KBM-7 (cell line): ENCODE data around the gene ELF3.
"Not testable (repeated sequence)": the region's sequence is repeated elsewhere in the genome, so short reads cannot be mapped to it uniquely, and the experiment has no call there.

ENCODE experiments used
- DNase-seq: peaks from one replicate; pipeline ENCODE4 v3.0.0-alpha.2; 2015
- in situ Hi-C: fragments of 300-500 bp; cut with MboI; formaldehyde crosslinking; loops from 2 replicates; pipeline ENCODE4 v1.14.3; 2020; ENCODE audit warnings: low sequenced_read_pairs, low pct_unique_long_range_greater_than_20kb, mixed read lengths

Gene ELF3

DNA sequence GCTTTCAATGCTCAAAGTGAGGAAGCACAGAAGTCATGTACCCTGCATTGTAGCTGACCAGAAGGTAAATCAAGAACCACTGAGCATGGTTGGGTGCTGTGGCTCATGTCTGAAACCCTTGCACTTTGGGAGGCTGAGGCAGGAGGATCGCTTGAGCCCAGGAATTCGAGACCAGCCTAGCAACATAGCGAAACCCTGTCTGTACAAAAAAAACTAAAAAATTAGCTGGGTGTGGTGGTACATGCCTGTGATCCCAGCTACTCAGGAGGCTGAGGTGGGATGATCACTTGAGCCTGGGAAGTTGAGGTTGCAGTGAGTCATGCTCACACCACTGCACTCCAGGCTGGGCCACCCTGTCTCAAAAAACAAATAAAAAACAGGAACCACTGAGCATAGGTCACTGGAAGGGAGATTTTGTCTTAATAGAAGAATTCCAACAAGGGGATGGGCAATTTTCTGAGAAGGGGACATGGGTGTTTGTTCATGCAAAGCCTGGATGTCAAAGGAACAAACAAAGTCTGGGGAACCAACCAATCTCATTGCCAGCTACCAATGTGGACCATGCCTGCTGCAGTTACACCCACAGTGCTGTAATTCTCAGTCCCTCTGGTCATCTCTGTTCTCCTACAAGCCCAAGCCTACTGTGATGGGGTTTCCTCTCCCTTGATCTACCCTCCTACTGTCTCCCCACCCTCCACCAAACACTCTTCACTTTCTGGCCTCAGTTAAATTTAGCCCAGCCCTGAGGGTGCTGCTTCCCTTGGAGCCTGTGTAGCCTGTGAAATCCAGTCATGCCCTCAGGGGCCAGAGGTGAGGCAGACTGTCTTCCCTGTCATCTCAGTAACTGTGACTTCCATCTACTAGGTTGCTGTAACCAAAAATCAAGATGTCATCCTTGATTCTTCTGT is 47.9 kb downstream of the ELF3 start:
- DNase-seq: peak; percentile 9
- in situ Hi-C loops: no loop called here

DNA sequence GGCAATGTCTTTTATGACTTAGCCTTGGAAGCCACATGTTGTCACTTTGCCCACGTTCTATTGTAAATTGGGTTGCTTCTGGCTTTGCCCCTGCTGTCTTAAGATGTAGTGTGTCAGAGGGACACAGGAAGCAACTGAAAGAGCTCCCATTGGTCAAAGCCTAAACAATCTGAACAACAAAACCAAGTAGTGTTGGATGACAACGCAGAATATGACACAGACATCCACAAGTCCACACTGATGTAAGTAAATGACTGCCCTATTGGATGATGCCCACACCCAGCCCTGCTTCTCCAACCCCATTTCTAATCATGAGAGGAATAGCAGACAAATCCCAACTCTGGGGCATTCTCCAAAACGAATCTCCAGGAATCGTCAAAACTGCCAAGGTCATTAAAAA is 50.7 kb downstream of the ELF3 start:
- in situ Hi-C loops: no loop called here
- DNase-seq: no peak

DNA sequence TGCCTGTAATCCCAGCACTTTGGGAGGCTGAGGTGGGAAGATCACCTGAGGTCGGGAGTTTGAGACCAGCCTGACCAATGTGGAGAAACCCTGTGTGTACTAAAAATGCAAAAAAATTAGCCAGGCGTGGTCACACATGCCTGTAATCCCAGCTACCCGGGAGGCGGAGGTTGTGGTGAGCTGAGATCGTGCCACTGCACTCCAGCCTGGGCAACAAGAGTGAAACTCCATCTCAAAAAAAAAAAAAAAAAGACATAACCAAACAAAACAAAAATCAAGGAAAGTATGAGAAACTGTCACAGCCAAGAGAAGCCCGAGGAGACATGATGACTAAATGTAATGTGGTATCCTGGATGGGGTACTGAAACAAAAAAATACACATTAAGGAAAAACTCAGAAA is 51.4 kb downstream of the ELF3 start:
- DNase-seq, in situ Hi-C loops: not testable (repeated sequence)

DNA sequence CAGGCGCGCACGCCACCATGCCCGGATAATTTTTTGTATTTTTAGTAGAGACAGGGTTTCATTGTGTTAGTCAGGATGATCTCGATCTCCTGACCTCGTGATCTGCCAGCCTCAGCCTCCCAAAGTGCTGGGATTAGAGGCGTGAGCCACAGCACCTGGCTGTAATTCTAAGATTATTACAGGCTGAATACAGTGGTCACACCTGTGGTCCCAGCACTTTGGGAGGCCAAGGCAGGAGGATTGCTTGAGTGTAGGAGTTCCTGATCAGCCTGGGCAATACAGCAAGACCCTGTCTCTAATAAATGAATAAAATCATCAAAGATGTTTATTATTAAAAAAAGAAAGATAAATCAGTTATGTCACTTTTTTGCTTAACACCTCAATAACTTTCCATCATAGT is 52.2 kb downstream of the ELF3 start:
- in situ Hi-C loops, DNase-seq: not testable (repeated sequence)

DNA sequence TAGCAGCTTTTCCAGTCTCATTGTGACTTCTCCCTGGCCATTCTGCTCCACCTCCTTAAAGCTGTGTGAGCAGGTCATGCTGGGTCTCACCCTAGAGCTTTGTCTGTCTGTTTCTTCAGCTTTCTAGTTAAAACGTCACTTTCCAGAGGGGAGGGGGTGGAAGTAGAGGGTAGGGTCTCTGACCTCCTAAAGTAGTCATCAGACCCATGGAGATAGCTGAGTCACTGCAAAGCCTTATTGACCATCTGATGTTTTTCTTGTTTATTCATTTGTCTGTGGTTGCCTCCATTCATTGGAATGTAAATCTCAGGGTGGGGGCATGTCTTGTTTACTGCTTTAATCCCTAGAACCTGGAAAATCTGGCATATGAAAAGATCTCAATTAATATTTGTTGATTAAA is 52.7 kb downstream of the ELF3 start:
- in situ Hi-C loops: no loop called here
- DNase-seq: no peak

DNA sequence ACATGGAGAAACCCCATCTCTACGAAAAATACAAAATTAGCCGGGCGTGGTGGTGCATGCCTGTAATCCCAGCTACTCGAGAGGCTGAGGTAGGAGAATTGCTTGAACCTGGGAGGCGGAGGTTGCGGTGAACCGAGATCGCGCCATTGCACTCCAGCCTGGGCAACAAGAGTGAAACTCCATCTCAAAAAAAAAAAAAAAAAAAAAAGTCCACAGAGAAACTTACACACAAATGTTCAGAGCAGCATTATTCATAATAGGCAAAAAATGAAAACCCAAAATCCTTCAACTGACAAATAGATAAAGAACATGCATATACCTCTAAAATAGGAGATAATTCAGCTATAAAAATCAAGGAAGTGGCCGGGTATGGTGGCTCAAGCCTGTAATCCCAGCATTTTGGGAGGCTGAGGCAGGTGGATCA is 54.5 kb downstream of the ELF3 start:
- in situ Hi-C loops, DNase-seq: not testable (repeated sequence)
